DOHH2 (cell line): ENCODE results near the gene RAPGEF5.

Experiments used
- H3F3A ChIP-seq: fragments of 200-600 bp; sonication (generic), shearing (Covaris generic); 2 replicates; pipeline ENCODE4 v1.6.0; 2016; ENCODE audit warnings: antibody characterized with exemption, mild to moderate bottlenecking; ENCODE audit not compliant: control insufficient read depth, insufficient read depth
- H3K27ac ChIP-seq: fragments of 200-600 bp; sonication (generic); 2 replicates; pipeline ENCODE4 v1.5.1; 2014; ENCODE audit warnings: low read depth, mild to moderate bottlenecking, low read length, moderate library complexity
- H3K27me3 ChIP-seq: fragments of 200-600 bp; sonication (generic); 2 replicates; pipeline ENCODE4 v1.6.1; 2014; ENCODE audit warnings: mild to moderate bottlenecking, low read length, mixed read lengths; ENCODE audit not compliant: control insufficient read depth
- H3K36me3 ChIP-seq: fragments of 200-600 bp; sonication (generic); 2 replicates; pipeline ENCODE4 v1.6.1; 2014; ENCODE audit warnings: mild to moderate bottlenecking, low read length, moderate library complexity, mixed read lengths; ENCODE audit not compliant: control insufficient read depth
- H3K4me1 ChIP-seq: fragments of 200-600 bp; sonication (generic); 2 replicates; pipeline ENCODE4 v1.6.1; 2014; ENCODE audit warnings: mild to moderate bottlenecking, low read length, mixed read lengths; ENCODE audit not compliant: control insufficient read depth
- H3K4me2 ChIP-seq: fragments of 200-600 bp; sonication (generic); 2 replicates; pipeline ENCODE4 v1.6.0; 2014; ENCODE audit warnings: mild to moderate bottlenecking, low read length, moderate library complexity
- H3K4me3 ChIP-seq: fragments of 200-600 bp; sonication (generic); 2 replicates; pipeline ENCODE4 v1.5.1; 2014; ENCODE audit warnings: mild to moderate bottlenecking, low read length, mixed read lengths
- H3K79me2 ChIP-seq: fragments of 200-600 bp; sonication (generic); 2 replicates; pipeline ENCODE4 v1.6.1; 2014; ENCODE audit warnings: mild to moderate bottlenecking, low read length, mixed read lengths; ENCODE audit not compliant: control insufficient read depth
- H3K9me2 ChIP-seq: fragments of 200-600 bp; sonication (generic); replicated peaks from 2 replicates; pipeline ENCODE4 v1.6.1; 2014; ENCODE audit warnings: mild to moderate bottlenecking, low read length, mixed read lengths; ENCODE audit not compliant: control insufficient read depth
- H3K9me3 ChIP-seq: fragments of 200-600 bp; sonication (generic); 2 replicates; pipeline ENCODE4 v1.6.1; 2014; ENCODE audit warnings: antibody characterized with exemption, low read length, mixed read lengths; ENCODE audit not compliant: control insufficient read depth, insufficient read depth
- H4K20me1 ChIP-seq: fragments of 200-600 bp; sonication (generic); 2 replicates; pipeline ENCODE4 v1.6.0; 2014; ENCODE audit warnings: low read depth, mild to moderate bottlenecking, antibody characterized with exemption, low read length, moderate library complexity; ENCODE audit not compliant: control insufficient read depth, insufficient read depth
- EZH2phosphoT487 ChIP-seq: fragments of 200-600 bp; sonication (generic); IDR thresholded peaks from 2 replicates; pipeline ENCODE4 v1.6.1; 2017; ENCODE audit warnings: borderline replicate concordance, mild to moderate bottlenecking, antibody characterized with exemption, low read length, moderate library complexity, mixed read lengths
- TF ChIP-seq, protein P1 (sequence below): fragments of 200-600 bp; sonication (generic); IDR thresholded peaks from one replicate; pipeline ENCODE4 v1.5.1; 2014; ENCODE audit warnings: antibody characterized with exemption, mild to moderate bottlenecking, low read depth, low read length; ENCODE audit not compliant: poor library complexity, severe bottlenecking

The RAPGEF5 gene

GRCh38 chr7:22108151-22108845 lies 248.7 kb downstream of the RAPGEF5 start:
- Histone ChIP-seq H4K20me1 (peaks cover 4% of the 10 kb centered on the region; the same call in 1 of the 2 replicates), H3K9me3 (no peaks in the 10 kb centered on the region), H3K4me2 (no peak overlapping the region), H3F3A (peaks cover 43% of the 10 kb centered on the region), H3K4me3 (no peak overlapping the region), H3K27me3 (no peaks in the 10 kb centered on the region; the same call in 1 of the 2 replicates), H3K79me2 (no peaks in the 10 kb centered on the region), H3K27ac (no peak overlapping the region), H3K4me1 (peaks cover 21% of the 10 kb centered on the region), H3K9me2 (no peaks in the 10 kb centered on the region), H3K36me3 (peaks cover 25% of the 10 kb centered on the region)
- TF ChIP-seq, protein P1, sequence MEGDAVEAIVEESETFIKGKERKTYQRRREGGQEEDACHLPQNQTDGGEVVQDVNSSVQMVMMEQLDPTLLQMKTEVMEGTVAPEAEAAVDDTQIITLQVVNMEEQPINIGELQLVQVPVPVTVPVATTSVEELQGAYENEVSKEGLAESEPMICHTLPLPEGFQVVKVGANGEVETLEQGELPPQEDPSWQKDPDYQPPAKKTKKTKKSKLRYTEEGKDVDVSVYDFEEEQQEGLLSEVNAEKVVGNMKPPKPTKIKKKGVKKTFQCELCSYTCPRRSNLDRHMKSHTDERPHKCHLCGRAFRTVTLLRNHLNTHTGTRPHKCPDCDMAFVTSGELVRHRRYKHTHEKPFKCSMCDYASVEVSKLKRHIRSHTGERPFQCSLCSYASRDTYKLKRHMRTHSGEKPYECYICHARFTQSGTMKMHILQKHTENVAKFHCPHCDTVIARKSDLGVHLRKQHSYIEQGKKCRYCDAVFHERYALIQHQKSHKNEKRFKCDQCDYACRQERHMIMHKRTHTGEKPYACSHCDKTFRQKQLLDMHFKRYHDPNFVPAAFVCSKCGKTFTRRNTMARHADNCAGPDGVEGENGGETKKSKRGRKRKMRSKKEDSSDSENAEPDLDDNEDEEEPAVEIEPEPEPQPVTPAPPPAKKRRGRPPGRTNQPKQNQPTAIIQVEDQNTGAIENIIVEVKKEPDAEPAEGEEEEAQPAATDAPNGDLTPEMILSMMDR = no peak
- no peak for TF ChIP-seq EZH2phosphoT487

- Histone ChIP-seq H3K9me3 (no peaks in the 10 kb centered on the region), H3K36me3 (peaks cover 14% of the 10 kb centered on the region), H3K4me1 (peaks cover 9% of the 10 kb centered on the region), H4K20me1 (peaks cover 4% of the 10 kb centered on the region; the same call in 1 of the 2 replicates), H3F3A (peaks cover 19% of the 10 kb centered on the region), H3K27me3 (peaks cover 15% of the 10 kb centered on the region), H3K4me3 (no peak overlapping the region), H3K79me2 (no peaks in the 10 kb centered on the region), H3K4me2 (no peak overlapping the region), H3K27ac (no peak overlapping the region), H3K9me2 (no peaks in the 10 kb centered on the region)
- TF ChIP-seq EZH2phosphoT487 = no peak
- TF ChIP-seq, protein P1 = no peak
Measured at GRCh38 chr7:22105550-22105949, 251.4 kb downstream of the RAPGEF5 start.

DNA sequence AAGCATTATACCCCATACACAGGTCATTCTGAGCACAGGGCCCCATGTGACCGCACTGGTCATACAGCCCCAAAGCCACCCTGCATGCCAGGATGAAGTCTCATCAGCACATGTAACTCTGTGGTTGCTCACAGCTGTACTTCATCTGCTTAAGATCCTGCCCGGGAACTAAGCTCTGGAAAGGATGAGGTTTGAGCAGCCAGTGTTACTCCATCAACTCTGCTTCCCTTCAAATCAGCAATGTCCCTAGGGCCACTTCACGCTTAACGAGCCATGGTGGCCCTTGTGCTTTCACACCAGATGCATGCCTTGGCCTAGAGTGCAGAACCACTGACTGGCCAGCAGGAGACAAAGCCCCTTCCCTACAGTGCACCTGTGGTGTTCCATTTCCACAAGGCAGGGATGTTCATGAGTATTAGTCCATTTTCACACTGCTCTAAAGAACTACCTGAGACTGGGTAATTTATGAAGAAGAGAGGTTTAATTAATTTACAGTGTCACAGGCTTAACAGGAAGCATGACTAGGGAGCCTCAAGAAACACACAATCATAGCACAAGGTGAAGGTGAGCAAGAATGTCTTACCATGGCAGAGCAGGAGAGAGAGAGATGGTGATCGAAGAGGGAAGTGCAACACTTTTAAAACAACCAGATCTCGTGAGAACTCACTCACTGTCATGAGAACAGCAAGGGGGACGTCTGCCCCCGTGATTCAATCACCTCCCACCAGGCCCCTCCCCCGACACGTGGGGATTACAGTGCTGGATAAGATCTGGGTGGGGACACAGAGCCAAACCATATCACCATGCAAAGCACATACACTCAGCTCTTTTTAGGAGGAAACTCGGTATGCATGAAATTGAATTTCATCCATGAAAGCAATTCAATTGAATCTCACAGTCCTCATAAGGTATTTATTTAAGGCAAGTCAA lies 262.3 kb downstream of the RAPGEF5 start:
- Histone ChIP-seq H4K20me1 (no peaks in the 10 kb centered on the region), H3K4me2 (0 out of 2 replicates have a peak overlapping the region, but pooled peaks have one; percentile 1), H3F3A (no peaks in the 10 kb centered on the region), H3K9me3 (no peaks in the 10 kb centered on the region), H3K9me2 (no peaks in the 10 kb centered on the region), H3K36me3 (no peaks in the 10 kb centered on the region), H3K79me2 (no peaks in the 10 kb centered on the region), H3K27me3 (peaks cover 30% of the 10 kb centered on the region), H3K27ac (no peak overlapping the region), H3K4me1 (peaks cover 4% of the 10 kb centered on the region; the same call in 1 of the 2 replicates), H3K4me3 (no peak overlapping the region)
- no peak for TF ChIP-seq EZH2phosphoT487
- TF ChIP-seq, protein P1 = peak; percentile 41
